WTC11 (cell line): ENCODE results near the gene EMD. TPM values are rescaled to one million over a fixed set of nuclear protein-coding genes. Genes with fewer than 3 reads are reported as not detected.
A peak's percentile ranks its signal among the peaks of the same experiment; 100 is the strongest.

ENCODE experiments used
- ARID4B ChIP-seq: sonication (generic); formaldehyde crosslinking; IDR thresholded peaks from 2 replicates; pipeline ENCODE4 v1.8.0; 2023; ENCODE audit warnings: missing genetic modification reagents, mild to moderate bottlenecking, borderline replicate concordance
- ESRRA ChIP-seq: sonication (generic); formaldehyde crosslinking; IDR thresholded peaks from 2 replicates; pipeline ENCODE4 v1.8.1; 2022; ENCODE audit warnings: mild to moderate bottlenecking, missing genetic modification reagents, borderline replicate concordance
- FOXJ3 ChIP-seq: sonication (generic); formaldehyde crosslinking; IDR thresholded peaks from 2 replicates; pipeline ENCODE4 v1.9.0; 2021; ENCODE audit warnings: missing genetic modification reagents, mild to moderate bottlenecking, borderline replicate concordance
- FOXK1 ChIP-seq: sonication (generic); formaldehyde crosslinking; IDR thresholded peaks from 2 replicates; pipeline ENCODE4 v1.8.0; 2022; ENCODE audit warnings: mild to moderate bottlenecking, moderate library complexity, missing genetic modification reagents
- GABPB1 ChIP-seq: sonication (generic); formaldehyde crosslinking; IDR thresholded peaks from 2 replicates; pipeline ENCODE4 v1.8.1; 2023; ENCODE audit warnings: mild to moderate bottlenecking, missing genetic modification reagents
- GTF2I ChIP-seq: fragments of 250-450 bp; sonication (Bioruptor Pico); conservative IDR thresholded peaks from 2 replicates; pipeline ENCODE4 v1.4.0; 2021; ENCODE audit warnings: mild to moderate bottlenecking
- HMGA2 ChIP-seq: fragments of 250-450 bp; sonication (Bioruptor Pico); IDR thresholded peaks from 2 replicates; pipeline ENCODE4 v1.4.0; 2021; ENCODE audit warnings: mild to moderate bottlenecking, moderate library complexity
- KAT7 ChIP-seq: sonication (generic); formaldehyde crosslinking; IDR thresholded peaks from 2 replicates; pipeline ENCODE4 v1.8.1; 2023; ENCODE audit warnings: missing genetic modification reagents, mild to moderate bottlenecking, borderline replicate concordance
- MAX ChIP-seq: sonication (generic); formaldehyde crosslinking; IDR thresholded peaks from 2 replicates; pipeline ENCODE4 v1.8.0; 2022; ENCODE audit warnings: mild to moderate bottlenecking, missing genetic modification reagents
- MYBL2 ChIP-seq: sonication (generic); formaldehyde crosslinking; IDR thresholded peaks from 2 replicates; pipeline ENCODE4 v1.8.1; 2023; ENCODE audit warnings: mild to moderate bottlenecking, moderate library complexity, missing genetic modification reagents
- NFE2L1 ChIP-seq: sonication (generic); formaldehyde crosslinking; IDR thresholded peaks from 2 replicates; pipeline ENCODE4 v1.8.1; 2023; ENCODE audit warnings: missing genetic modification reagents
- NR2C2 ChIP-seq: sonication (generic); formaldehyde crosslinking; IDR thresholded peaks from 2 replicates; pipeline ENCODE4 v1.8.0; 2022; ENCODE audit warnings: mild to moderate bottlenecking, missing genetic modification reagents
- OVOL2 ChIP-seq: fragments of 250-450 bp; sonication (Bioruptor Pico); IDR thresholded peaks from 2 replicates; pipeline ENCODE4 v1.9.0; 2021; ENCODE audit warnings: mild to moderate bottlenecking, borderline replicate concordance
- PRRX2 ChIP-seq: fragments of 250-450 bp; sonication (Bioruptor Pico); IDR thresholded peaks from 2 replicates; pipeline ENCODE4 v1.8.0; 2021; ENCODE audit warnings: mild to moderate bottlenecking
- RORB ChIP-seq: fragments of 250-450 bp; sonication (Bioruptor Pico); IDR thresholded peaks from 2 replicates; pipeline ENCODE4 v1.9.0; 2021; ENCODE audit warnings: mild to moderate bottlenecking
- TEAD4 ChIP-seq: sonication (generic); formaldehyde crosslinking; IDR thresholded peaks from 2 replicates; pipeline ENCODE4 v1.8.0; 2022; ENCODE audit warnings: mild to moderate bottlenecking, missing genetic modification reagents
- ZNF138 ChIP-seq: sonication (generic); formaldehyde crosslinking; conservative IDR thresholded peaks from 2 replicates; pipeline ENCODE4 v1.8.1; 2022; ENCODE audit warnings: mild to moderate bottlenecking, moderate library complexity, missing genetic modification reagents
- ZNF671 ChIP-seq: fragments of 250-450 bp; sonication (Bioruptor Pico); IDR thresholded peaks from 2 replicates; pipeline ENCODE4 v1.8.0; 2021; ENCODE audit warnings: mild to moderate bottlenecking
- total RNA-seq: library from RNA; stranded (reverse); gene quantifications from 3 replicates; pipeline ENCODE4 v1.2.3, GENCODE V29; 2021
- TF ChIP-seq, protein P1 (sequence below): sonication (generic); formaldehyde crosslinking; IDR thresholded peaks from 2 replicates; pipeline ENCODE4 v1.8.1; 2023; ENCODE audit warnings: mild to moderate bottlenecking, missing genetic modification reagents, borderline replicate concordance
- TF ChIP-seq, protein P2 (sequence below): fragments of 250-450 bp; sonication (Bioruptor Pico); IDR thresholded peaks from 2 replicates; pipeline ENCODE4 v1.9.0; 2021; ENCODE audit warnings: mild to moderate bottlenecking, borderline replicate concordance
- TF ChIP-seq, protein P3 (sequence below): fragments of 250-450 bp; sonication (Bioruptor Pico); IDR thresholded peaks from 2 replicates; pipeline ENCODE4 v1.8.0; 2021; ENCODE audit warnings: mild to moderate bottlenecking
- TF ChIP-seq, protein P4 (sequence below): sonication (generic); formaldehyde crosslinking; IDR thresholded peaks from 2 replicates; pipeline ENCODE4 v1.8.0; 2022; ENCODE audit warnings: missing genetic modification reagents

The EMD gene
- total RNA-seq, 1 experiment from 2014 or later: 78.3 TPM

- TF ChIP-seq, protein P1, sequence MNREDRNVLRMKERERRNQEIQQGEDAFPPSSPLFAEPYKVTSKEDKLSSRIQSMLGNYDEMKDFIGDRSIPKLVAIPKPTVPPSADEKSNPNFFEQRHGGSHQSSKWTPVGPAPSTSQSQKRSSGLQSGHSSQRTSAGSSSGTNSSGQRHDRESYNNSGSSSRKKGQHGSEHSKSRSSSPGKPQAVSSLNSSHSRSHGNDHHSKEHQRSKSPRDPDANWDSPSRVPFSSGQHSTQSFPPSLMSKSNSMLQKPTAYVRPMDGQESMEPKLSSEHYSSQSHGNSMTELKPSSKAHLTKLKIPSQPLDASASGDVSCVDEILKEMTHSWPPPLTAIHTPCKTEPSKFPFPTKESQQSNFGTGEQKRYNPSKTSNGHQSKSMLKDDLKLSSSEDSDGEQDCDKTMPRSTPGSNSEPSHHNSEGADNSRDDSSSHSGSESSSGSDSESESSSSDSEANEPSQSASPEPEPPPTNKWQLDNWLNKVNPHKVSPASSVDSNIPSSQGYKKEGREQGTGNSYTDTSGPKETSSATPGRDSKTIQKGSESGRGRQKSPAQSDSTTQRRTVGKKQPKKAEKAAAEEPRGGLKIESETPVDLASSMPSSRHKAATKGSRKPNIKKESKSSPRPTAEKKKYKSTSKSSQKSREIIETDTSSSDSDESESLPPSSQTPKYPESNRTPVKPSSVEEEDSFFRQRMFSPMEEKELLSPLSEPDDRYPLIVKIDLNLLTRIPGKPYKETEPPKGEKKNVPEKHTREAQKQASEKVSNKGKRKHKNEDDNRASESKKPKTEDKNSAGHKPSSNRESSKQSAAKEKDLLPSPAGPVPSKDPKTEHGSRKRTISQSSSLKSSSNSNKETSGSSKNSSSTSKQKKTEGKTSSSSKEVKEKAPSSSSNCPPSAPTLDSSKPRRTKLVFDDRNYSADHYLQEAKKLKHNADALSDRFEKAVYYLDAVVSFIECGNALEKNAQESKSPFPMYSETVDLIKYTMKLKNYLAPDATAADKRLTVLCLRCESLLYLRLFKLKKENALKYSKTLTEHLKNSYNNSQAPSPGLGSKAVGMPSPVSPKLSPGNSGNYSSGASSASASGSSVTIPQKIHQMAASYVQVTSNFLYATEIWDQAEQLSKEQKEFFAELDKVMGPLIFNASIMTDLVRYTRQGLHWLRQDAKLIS: no peak
- TF ChIP-seq ZNF138 (CRISPR knock-in tag) (no peak), FOXJ3 (CRISPR knock-in tag) (no peak), MYBL2 (CRISPR knock-in tag) (no peak), FOXK1 (CRISPR knock-in tag) (peak; percentile 62; the same call in 1 of the 2 replicates), RORB (CRISPR knock-in tag) (no peak), ARID4B (CRISPR knock-in tag) (0 out of 2 replicates have a peak, but pooled peaks have one; percentile 35), ESRRA (no peak), ZNF671 (no peak), HMGA2 (CRISPR knock-in tag) (no peak), OVOL2 (CRISPR knock-in tag) (no peak), KAT7 (CRISPR knock-in tag) (no peak), GTF2I (CRISPR knock-in tag) (no peak), MAX (CRISPR knock-in tag) (peak; percentile 89), NFE2L1 (CRISPR knock-in tag) (no peak), GABPB1 (CRISPR knock-in tag) (peak; percentile 52; the same call in 1 of the 2 replicates), TEAD4 (CRISPR knock-in tag) (no peak), PRRX2 (CRISPR knock-in tag) (no peak), NR2C2 (no peak)
- TF ChIP-seq, protein P2, sequence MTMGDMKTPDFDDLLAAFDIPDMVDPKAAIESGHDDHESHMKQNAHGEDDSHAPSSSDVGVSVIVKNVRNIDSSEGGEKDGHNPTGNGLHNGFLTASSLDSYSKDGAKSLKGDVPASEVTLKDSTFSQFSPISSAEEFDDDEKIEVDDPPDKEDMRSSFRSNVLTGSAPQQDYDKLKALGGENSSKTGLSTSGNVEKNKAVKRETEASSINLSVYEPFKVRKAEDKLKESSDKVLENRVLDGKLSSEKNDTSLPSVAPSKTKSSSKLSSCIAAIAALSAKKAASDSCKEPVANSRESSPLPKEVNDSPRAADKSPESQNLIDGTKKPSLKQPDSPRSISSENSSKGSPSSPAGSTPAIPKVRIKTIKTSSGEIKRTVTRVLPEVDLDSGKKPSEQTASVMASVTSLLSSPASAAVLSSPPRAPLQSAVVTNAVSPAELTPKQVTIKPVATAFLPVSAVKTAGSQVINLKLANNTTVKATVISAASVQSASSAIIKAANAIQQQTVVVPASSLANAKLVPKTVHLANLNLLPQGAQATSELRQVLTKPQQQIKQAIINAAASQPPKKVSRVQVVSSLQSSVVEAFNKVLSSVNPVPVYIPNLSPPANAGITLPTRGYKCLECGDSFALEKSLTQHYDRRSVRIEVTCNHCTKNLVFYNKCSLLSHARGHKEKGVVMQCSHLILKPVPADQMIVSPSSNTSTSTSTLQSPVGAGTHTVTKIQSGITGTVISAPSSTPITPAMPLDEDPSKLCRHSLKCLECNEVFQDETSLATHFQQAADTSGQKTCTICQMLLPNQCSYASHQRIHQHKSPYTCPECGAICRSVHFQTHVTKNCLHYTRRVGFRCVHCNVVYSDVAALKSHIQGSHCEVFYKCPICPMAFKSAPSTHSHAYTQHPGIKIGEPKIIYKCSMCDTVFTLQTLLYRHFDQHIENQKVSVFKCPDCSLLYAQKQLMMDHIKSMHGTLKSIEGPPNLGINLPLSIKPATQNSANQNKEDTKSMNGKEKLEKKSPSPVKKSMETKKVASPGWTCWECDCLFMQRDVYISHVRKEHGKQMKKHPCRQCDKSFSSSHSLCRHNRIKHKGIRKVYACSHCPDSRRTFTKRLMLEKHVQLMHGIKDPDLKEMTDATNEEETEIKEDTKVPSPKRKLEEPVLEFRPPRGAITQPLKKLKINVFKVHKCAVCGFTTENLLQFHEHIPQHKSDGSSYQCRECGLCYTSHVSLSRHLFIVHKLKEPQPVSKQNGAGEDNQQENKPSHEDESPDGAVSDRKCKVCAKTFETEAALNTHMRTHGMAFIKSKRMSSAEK (CRISPR knock-in tag): no peak
- TF ChIP-seq, protein P3, sequence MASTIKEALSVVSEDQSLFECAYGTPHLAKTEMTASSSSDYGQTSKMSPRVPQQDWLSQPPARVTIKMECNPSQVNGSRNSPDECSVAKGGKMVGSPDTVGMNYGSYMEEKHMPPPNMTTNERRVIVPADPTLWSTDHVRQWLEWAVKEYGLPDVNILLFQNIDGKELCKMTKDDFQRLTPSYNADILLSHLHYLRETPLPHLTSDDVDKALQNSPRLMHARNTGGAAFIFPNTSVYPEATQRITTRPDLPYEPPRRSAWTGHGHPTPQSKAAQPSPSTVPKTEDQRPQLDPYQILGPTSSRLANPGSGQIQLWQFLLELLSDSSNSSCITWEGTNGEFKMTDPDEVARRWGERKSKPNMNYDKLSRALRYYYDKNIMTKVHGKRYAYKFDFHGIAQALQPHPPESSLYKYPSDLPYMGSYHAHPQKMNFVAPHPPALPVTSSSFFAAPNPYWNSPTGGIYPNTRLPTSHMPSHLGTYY (CRISPR knock-in tag): no peak
- TF ChIP-seq, protein P4, sequence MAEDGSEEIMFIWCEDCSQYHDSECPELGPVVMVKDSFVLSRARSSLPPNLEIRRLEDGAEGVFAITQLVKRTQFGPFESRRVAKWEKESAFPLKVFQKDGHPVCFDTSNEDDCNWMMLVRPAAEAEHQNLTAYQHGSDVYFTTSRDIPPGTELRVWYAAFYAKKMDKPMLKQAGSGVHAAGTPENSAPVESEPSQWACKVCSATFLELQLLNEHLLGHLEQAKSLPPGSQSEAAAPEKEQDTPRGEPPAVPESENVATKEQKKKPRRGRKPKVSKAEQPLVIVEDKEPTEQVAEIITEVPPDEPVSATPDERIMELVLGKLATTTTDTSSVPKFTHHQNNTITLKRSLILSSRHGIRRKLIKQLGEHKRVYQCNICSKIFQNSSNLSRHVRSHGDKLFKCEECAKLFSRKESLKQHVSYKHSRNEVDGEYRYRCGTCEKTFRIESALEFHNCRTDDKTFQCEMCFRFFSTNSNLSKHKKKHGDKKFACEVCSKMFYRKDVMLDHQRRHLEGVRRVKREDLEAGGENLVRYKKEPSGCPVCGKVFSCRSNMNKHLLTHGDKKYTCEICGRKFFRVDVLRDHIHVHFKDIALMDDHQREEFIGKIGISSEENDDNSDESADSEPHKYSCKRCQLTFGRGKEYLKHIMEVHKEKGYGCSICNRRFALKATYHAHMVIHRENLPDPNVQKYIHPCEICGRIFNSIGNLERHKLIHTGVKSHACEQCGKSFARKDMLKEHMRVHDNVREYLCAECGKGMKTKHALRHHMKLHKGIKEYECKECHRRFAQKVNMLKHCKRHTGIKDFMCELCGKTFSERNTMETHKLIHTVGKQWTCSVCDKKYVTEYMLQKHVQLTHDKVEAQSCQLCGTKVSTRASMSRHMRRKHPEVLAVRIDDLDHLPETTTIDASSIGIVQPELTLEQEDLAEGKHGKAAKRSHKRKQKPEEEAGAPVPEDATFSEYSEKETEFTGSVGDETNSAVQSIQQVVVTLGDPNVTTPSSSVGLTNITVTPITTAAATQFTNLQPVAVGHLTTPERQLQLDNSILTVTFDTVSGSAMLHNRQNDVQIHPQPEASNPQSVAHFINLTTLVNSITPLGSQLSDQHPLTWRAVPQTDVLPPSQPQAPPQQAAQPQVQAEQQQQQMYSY: no peak
These were observed 19.0 kb downstream of the EMD start, which contains the start of gene RPL10 (continued) for GRCh38 chrX:154397888-154398667.
